Adrenal gland (tissue), 5 donors: ENCODE measurements around the gene ZNF511.

ENCODE experiments used
- CTCF ChIP-seq, 6 experiments: fragments of 450-650 bp in 4 of 6; fragments of 200-600 bp in 2 of 6; sonication (generic) in 1 of 6; IDR thresholded peaks; 1 replicate in 5 of 6; 2 replicates in 1 of 6; pipeline versions ENCODE4 v1.5.1 to v1.8.0; 2016 to 2021; ENCODE audit warnings: antibody characterized with exemption in 6 of 6, mild to moderate bottlenecking in 2 of 6, moderate library complexity in 1 of 6
- POLR2A ChIP-seq, 2 donors: fragments of 450-650 bp; IDR thresholded peaks; one replicate each; pipeline ENCODE4 v1.6.1; 2017; ENCODE audit warnings: antibody characterized with exemption in 2 of 2, mild to moderate bottlenecking in 2 of 2, moderate library complexity in 1 of 2
- donor health status: DM: no; HTN: no; CAD: no.

DNA sequence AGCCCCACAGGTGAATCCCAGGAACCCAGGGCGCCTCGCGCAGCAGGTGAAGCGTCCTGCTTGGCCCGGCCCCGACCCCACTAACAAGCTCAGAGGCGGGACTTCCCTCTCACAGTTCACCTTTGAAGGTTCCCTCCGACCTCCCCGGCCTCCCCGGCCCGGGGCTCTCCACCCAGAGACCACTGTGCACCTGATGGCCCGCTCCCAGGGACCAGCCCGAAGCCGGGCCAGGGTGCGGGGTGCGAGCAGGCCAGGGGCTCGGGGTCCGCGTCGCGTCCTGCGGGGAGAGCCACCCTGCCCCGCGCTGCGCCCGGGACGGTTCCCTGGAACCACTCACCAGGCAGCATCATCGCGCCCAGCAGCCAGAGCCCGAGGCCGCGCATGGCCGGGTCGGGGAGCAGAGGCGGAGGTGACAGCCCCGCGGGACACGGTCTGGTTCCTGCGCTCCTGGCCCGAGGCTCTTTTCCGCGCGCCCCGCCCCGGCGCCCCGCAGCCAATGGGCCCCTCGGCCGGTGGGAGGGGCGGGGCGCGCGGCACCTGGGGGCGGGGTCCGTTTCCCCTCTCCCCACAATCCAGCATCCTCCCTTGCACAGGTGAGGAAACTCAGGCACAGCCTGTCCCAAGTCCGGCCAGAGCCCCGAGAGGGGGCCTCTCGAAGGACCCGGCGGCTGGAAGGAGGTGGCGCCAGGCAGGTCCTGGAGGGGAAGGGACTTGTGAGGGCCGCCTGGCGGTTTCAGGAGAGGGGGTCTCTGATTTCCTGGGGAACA lies 32.1 kb upstream of the ZNF511 start, which contains the start of gene ADAM8:
- no peak for TF ChIP-seq CTCF (IDR thresholded peaks at IDR 0.05)
- no peak for TF ChIP-seq POLR2A (IDR thresholded peaks at IDR 0.05)
